ENCODE data around the gene ACOXL.

ACOXL gene

DNA sequence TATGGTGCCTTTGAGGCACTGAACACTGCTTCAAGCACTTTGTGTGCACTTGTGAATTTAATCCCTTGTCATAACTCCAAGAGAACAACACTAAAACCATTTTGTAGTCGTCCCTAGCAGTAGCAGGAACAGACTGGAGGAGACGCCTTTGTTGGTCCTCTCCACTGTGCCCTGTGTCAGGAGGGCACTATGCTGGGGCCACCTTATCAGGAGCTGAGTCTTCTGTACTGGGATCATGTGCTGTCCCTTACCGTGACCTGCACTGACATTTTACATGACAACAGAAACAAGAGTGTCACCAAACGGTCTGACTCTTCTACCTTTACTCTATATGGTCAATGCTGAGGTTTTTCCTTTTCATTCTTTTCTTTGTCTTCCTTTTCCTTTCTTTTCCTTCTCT, 62.0 kb downstream of the ACOXL start:
- DNase-seq (ENCODE audit: low spot score), result no peak

DNA sequence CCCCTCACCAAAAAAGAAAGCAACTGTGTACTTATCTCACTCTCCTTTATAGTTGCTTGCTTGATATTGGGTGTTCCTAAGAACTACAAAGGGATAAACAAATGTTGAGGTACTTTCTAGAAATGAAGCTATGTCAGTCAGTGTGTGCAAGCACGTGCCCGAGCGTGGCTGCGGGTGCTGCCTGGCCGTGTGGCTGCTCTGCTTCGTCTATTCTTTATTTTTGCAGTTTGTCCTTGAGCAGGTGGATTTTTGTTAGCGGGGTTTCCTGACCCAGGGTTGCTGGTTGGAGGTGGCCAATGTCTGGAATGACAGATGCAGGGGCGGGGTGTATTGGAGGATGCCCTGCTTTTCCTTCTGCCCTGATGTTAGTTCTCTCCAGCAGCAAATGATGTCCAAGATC, 62.6 kb downstream of the ACOXL start:
- DNase-seq (ENCODE audit: low spot score), result no peak

DNA sequence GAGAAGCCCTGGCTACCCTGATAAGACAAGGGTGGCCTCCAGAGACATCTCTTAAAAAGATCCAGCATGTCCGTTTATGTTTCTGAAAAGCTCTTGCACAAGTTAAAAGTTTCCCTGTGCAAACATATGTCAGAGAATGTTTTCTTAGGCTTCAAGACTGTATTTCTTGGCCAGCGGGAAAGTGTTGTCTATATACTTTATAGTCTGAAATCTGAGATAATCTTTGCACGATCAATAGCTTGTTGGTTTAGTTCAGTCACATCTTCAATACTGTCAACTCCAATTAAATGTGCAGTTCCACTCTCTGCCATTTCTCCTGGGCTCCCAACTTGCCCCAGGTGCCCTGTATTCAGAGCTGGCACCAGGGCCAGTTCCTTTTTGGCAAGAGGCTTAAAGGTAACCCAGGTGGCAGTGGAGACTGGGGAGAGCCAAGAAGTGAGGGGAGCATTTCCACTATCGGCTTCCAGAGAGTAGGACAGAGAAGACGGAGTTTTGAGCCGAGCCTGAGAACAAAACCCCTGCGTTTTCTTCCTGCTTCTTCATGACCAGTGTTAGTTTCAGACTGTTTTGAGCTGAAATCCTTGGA, 64.4 kb downstream of the ACOXL start:
- no peak for DNase-seq (ENCODE audit: low spot score)

DNA sequence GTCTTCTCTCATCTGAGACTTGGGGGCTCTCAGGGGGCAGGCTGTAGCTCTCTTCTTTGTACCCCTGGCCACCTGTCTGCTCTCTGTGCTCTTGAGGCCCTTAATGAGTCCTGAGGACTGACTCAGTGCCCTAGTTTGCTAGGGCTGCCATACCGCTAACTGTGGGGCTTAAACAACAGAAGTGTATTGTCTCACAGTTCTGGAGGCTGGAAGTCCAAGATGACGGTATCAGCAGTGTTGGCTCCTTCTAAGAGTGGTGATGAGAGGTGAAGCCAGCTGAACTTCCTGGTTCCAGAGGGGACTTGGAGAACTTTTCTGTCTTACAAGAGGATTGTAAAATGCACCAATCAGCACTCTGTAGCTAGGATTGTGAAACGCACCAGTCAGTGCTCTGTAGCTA, 67.0 kb downstream of the ACOXL start:
- no peak for DNase-seq (ENCODE audit: low spot score)

DNA sequence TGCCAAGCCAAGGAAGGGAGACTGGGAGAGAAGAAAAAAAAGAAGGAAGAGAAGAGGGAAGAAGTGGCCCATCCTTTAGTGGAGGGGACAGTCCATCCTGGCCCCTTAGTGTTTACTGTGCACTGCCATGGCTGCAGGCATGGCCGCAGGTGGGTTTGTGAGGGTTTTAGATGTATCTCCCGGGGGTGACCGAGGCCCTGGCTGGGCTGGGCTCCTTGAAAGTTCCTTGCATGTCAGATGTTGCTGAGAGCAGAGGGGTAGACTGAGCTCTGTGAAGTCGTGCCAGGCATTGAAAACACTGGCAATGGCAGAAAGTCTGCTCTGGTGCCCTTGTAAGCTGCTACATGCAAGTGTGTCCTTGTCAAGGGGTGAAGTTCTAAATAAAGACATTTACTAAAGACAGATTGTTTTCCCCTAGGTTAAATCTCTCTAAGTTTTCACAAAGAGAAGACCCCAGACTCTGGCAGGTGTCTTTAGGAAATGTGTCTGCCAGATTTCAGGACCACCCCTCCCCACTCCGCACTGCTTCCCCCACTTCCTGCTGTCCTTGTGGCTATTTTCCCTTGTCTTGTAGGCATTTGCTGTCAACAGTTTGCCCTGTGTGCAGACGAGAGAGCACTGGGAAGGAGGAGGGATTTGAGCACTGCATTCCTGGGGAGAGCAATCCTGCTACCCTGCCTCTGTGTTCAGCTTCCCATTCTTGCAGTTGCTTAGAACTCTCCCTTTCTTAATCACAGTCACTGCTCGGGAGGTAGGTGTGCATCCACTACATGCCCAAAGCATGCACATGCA, 68.4 kb downstream of the ACOXL start:
- no peak for DNase-seq (ENCODE audit: low spot score)

DNA sequence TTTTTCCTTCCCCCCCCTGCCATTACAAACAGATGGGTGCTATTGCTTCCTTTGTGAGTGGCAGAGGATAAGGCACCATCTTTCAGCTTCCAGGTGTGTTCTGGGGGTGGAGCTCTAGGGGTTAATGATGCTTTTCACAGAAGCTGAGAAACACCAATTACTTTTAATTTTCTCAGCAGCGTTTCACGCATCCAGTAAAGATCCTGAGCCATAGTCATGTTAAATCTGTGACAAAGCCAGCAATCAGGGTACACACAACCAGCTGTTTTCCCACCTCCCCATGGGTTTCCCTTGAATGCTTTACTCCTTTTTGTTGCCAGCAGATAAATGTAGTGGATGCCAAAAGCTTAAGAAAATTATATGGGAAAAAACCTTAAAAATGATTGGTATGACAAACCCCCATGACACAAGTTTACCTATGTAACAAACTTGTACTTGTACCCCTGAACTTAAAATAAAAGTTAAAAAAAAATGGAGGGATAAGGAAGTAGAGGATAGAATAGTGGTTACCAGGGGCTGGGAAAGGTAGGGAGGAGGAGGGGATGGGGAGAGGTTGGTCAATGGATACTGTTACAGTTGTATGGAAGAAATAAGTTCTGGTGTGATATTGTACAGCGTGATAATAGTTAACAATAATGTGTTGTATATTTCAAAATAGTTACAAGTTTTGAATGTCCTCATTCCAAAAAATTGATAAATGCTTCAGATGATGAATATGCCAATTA, 70.0 kb downstream of the ACOXL start:
- DNase-seq (ENCODE audit: low spot score), result no peak

DNA sequence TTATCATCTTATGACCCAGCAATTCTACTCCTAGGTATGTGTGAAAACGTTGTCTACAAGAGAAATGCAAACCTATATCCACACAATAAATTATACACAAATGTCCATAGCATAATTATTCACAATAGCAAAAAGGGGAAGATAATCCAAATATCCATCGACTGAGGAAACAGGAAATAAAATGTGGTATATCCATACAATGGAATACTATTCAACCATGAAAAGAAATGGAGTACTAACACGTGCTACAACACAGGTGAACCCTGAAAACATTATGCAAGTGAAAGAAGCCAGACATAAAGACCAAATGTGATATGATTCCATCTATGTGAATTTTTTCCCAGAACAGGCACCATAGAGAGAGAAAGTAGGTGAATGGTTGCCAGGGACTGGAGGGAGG, 72.1 kb downstream of the ACOXL start:
- no peak for DNase-seq (ENCODE audit: low spot score)

DNA sequence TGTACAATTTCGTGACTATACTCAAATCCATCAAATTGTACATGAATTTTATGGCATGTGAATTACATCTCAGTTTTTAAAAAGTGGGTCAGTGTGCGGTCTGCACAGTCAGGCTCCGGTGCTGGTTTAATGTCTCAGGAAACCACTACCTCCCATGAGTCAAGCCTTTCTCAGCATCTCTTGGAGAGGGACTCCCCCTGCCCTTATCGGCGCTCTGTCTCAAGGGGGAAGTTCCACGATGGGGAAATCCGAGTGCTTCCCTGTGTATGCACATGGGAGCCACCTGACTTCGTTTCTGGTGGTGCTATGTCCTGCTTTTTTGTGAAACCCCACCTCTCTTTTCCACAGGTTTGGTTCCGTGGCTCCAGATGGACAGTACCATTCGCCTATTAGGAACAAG, 72.5 kb downstream of the ACOXL start:
- no peak for DNase-seq (ENCODE audit: low spot score)

DNA sequence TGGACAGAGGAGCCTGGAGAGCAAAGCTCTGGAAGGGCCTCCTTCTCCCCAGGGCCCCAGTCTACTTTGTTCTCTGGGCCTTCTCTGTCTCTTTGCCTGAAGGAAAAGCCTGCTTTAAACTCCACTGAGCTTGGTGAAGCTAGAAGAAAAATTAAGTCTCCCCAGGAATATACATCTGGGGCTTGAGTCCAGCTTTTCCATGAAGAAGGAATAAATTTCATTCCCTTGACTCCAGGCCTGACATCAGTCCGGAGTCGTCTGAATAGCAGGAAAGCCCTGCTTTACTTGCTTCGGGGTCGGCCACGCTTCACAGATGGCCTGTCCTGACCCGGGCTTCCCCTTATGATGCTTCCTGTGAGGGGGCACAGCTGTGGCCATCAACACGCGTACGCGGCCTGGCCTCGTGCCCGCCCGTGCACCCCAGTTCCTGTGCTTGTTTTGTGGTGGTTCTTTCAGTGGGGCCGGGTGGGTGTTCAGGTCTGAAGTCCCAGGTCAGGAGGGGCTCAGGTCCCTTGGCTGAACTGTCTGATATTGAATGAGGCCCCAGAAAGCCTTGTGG, 73.6 kb downstream of the ACOXL start:
- no peak for DNase-seq (ENCODE audit: low spot score)

DNA sequence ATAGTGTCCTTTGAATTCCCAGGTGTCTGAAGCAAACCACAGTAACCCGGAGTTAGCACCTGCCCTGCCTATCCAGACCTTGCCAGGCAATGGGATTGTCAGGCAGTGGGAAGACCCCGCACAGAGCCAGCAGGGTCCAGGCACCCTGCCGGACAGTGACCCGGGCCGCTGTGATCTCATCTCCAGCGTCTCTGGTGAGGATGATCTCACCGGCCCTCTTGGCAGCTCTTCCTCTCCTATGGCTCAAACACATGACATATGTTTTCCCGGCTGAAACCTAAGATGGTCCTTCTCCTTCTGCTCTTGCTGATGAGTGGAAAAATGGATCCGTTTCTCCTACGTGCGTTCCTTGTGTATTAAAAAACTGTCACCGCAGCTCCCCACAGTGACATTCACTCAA, 75.1 kb downstream of the ACOXL start:
- DNase-seq (ENCODE audit: low spot score), result no peak

DNA sequence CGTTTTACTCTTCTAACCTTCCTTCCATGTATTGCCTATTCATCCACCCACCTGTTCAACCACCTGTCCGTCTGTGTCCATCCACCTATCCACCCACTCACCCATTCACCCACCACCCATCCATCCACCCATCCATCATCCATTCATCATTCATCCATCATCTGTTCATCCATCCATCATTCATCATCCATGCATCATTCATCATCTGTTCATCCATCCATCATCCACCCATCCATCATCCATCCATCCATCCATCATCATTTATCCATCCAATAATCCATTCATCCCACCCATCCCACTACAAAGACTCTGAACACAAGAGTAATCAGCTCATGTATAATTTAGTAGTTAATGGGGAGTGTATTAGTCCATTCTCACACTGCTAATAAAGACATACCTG, 78.0 kb downstream of the ACOXL start:
- no peak for DNase-seq (ENCODE audit: low spot score)

DNA sequence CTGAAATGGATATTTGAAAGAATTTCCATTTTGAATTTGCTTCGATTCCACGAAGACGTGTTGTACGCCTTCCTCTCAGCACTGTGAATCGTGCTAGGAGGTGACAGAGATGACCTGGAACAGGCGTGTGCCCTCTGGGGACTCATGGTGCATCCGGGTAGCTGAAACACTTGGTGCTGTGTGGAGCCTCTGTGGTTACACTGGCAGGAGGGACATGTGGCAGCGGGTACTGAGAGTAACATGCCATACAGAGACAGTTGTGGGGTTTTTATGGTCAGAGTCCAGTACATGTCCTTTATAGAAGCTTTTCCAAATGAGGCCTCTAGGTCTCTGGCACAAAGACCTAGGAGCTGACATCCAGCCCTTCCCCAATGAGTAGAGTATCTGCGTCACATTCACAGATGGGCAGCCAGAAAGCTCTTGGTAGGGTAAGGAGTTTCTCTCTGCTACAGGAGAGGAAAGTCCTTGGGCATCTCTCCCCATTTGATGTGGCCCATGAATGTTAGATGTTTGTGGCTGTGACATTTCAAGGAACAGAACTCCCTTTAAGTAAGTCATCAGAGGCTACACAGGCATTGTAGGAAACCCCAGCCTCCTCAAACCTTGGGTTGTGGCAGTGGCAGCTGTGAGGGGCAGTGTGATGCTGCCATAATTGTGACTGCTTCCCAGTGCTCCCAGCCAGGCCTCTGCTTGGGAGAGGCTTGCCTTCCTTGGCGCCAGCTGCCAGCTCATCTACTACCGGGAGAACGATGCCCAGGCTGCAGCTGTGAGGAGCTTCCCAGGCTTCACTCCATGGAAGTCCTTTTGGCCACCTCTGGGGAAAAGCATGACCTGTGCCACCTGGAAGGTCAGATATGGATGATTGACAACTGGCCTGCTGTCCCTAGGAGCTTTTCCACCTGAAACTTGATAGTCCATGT, 80.6 kb downstream of the ACOXL start:
- DNase-seq (ENCODE audit: low spot score), result no peak

DNA sequence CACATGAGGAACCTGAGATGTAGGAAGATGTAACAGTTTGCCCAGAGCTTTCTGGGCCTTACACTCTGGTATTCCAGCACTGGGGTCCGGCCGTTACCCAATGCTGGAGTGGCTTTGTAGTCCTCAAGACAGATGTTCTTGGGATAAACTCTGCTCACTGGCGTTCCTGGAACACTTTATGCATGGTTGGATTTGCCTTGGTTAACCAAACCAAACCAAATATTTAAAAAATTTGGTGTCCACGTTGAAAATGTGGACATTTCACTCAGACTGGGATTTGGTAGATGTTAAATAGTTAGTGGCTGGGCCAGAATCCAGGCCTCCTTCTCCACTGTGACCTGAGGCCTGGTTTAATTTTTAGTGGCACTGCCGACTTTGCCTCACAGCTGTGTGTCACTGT, 81.5 kb downstream of the ACOXL start:
- peak; percentile 6 for DNase-seq (ENCODE audit: low spot score)

DNA sequence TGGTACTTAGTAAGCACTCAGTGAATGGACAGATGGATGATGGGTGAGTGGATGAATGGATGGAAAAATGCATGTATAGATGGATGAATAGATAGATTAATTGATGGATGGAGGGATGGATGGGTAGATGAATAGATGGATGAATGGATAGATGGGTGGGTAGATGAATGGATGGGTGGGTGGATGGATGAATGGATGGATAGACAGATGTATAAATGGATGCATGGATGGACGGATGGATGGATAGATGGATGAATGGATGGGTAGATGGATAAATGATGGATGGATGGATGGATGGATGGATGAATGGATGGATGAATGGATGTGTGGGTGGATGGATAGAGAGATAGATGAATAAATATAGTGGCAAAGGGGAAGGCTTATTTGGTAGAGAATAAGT, 83.6 kb downstream of the ACOXL start:
- no peak for DNase-seq (ENCODE audit: low spot score)

DNA sequence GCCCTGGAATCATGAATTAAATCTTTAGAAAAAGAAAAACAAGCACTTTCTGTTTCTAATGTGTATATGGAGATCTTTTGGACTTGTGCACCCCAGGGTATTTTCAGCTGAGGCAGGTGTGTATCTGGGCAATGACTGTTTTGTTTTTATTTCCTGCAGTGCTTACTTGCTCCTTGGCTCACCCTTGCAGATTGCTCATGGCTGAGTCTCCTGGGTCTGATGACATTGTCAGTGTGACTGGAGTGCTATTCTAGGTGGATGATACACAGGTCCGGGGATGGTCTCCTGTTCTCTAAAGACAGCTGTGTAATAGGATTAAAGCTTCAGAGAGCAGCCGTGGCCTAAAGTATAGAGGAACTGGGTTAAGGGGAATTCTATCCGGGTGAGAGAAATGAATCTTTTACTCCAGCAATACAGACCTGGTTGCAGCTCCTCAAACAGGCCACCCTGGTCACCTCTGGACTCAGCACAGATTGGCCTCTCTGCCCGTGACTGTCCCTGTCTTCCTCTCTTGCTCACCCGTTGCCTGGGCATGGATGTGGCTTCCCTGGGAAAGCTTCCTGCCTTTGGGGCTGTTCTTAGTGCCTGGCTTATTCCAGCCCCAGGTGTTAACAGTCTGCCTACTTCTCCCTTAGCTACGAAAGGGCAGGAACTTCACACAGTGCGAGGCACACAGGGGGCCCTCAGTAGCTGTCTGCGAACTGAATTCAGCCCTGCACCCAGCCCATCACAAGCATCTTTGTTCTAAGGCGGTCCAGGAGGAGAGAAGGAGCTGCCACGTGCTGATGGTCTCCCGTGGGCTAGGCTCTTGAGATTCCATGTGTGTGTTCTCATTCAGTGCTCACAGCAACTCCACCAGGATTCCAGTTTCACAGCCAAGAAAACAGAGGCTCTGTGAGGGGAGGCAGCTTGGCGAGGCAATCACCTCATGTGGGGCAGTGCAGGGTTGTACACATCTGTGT, 84.3 kb downstream of the ACOXL start:
- peak; percentile 72 for DNase-seq (ENCODE audit: low spot score)

DNA sequence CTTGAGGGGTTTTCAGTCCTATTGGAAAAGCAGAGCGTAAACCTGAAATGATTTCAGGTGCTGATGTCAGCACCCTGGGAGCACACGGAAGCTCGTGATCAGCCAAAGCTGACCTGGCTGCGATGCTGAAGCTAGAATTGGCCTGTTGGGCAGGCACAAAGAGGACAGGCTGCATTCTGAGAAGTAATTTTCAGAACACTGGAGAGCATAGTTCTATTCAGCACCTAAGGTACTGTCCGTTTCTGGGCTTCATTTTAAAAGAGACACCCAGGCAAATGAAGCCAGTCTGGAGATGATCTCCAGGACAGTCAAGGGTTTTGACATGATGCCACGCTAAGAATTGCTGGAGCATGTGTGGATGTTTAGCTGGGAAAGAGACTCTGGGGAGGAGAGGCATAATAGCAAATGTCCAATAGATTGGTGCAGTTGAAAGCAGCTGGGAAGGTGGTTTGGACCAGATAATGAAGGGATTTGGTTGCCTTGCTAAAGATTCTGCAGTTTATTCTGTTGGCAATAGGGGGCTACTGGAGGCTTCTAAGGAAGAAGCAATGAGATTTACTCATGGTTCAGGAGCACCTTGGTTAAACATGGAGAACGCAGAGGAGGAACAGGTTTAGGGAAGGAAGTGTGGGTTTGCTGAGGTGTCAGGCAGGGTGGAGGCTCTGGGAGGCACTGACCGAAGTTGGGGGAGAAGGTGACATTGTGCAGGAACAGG, 86.6 kb downstream of the ACOXL start:
- DNase-seq (ENCODE audit: low spot score), result no peak

DNA sequence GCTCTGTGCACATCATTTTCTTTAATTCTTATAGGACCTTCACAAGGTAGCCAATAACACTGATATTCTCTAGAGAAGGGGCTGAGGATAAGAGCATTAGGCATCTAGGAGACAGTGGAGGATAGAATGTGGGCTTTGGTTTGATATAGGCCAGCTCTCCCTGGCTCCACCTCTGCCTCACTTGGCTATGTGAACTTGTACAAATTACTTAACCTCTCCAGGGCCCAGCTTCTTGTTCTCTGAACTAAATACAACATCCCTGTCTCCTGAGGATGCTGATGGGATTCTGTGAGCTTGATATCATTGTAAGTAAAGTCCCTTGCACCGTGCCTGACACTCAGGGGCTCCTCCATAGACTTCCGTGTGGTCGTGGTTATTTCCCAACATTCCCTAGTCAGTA, 87.3 kb downstream of the ACOXL start:
- no peak for DNase-seq (ENCODE audit: low spot score)

DNA sequence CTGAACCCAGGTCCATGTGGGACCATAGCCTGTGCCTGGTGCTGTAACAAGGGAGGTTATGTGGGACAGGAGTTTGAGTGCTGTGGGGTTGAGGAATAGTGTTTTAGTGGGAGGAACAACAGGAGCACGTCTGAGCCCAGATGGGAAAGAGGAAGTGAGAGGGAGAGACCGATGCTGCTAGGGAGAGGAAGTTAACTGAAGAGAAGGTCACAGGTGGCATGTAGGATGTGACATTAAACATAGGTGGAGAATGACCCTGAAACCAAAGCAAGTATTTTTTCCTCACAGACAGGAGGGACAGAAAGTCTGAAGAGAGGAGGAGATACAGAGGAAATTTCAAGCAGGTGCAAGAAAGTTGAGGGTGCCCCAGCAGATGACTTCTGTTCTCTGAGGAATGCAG, 87.8 kb downstream of the ACOXL start:
- no peak for DNase-seq (ENCODE audit: low spot score)

DNA sequence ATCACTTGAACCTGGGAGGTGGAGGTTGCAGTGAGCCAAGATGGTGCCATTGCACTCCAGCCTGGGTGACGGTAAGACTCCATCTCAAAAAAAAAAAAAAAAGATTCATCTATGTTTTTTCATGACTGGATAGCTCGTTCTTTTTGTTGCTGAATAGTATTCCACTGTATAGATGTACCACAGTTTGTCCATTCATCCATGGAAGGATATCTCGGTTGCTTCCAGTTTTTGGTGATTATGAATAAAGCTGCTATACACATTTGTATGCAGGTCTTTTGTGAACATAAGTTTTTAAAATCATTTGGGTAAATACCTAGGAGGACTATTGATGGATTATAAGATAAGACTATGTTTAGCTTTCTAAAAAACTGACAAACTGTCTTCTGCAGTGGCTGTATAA, 90.8 kb downstream of the ACOXL start:
- DNase-seq (ENCODE audit: low spot score), result no peak

DNA sequence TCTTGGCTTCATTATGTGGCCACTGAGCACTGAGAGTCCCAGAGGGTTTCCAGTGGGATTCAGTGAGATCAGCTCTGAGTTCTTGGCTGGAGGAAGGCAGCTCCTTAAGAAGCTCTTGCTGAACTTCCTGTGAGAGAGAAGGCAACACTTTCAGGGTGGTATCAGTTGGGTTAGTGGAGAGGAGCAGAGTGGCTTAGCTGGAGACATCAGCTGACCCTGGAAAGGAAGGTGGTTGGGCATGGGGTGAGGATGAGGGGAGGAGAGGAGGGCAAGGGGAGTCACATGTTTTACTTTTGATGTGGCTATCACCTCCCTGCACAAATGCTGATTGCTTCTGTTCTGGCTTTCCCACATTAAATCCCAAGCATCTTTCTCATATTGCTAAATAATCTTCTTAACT, 95.1 kb downstream of the ACOXL start:
- DNase-seq (ENCODE audit: low spot score), result no peak
